NB4 (cell line): Measurements from ENCODE around the gene ABCA10.

Experiments
- DNase-seq: peaks from one replicate; pipeline ENCODE4 v3.0.0; 2010; ENCODE audit warnings: low read depth
- H3K4me3 ChIP-seq: one replicate; pipeline ENCODE4 v1.5.1; 2011; ENCODE audit warnings: mild to moderate bottlenecking, low read depth, low read length, moderate library complexity
- CTCF ChIP-seq: IDR thresholded peaks from one replicate; pipeline ENCODE4 v1.5.1; 2012; ENCODE audit warnings: low read depth, low read length
- MYC ChIP-seq: IDR thresholded peaks from 2 replicates; pipeline ENCODE4 v1.6.1; 2011; ENCODE audit warnings: low read depth, low read length
- POLR2A ChIP-seq: IDR thresholded peaks from 2 replicates; pipeline ENCODE4 v1.6.1; 2011; ENCODE audit warnings: mild to moderate bottlenecking; ENCODE audit not compliant: insufficient read length; ENCODE audit errors: extremely low read depth
- TF ChIP-seq, protein P1 (sequence below): IDR thresholded peaks from 2 replicates; pipeline ENCODE4 v1.6.1; 2011; ENCODE audit warnings: low read depth, low read length

Gene ABCA10

DNA sequence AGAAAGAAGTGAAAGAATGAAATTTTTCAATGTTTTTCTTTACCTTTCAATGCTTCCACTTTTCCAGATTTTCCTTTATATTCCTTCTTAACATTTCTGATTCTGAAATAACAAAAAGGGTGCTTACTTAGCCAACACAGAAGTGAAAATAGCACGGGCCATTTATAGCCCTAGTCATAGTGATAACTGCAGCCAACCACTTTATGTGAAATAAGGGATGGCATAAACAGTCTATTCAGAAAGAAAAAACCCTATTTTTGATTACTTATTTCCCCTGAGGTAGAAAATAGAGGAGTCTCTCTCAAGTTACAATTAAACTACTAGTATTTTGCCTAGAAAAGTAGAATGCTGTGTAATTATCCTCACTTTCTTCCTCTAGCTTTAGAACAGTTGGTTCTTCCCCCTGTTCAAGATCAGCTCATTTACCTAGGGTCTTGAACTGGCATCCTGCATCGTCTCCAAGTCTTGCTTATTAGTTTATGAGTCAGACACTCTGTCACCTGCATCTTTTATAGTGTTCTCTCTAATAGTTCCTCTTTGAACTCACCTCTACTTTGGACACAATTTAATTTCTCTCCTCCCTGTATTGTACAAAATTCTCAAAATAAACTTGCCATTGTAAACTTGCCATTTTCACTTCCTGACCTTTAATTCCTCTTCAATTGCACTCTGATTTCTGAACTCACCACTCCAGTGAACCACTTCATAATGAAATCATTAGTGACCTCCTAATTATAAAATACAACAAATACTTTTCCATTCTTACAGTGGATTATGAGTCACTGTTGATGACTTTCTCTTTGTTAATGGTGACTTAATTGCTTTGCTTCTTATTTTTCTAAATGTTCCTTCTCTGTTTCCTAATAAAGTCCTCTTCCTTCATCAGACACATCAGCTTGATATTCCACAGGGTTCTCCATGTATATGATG, 110.5 kb downstream of the ABCA10 start:
- TF ChIP-seq CTCF (no peak), MYC (no peak), POLR2A (no peak)
- TF ChIP-seq, protein P1, sequence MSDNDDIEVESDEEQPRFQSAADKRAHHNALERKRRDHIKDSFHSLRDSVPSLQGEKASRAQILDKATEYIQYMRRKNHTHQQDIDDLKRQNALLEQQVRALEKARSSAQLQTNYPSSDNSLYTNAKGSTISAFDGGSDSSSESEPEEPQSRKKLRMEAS, result no peak
- DNase-seq, result no peak
- H3K4me3 ChIP-seq, result no peak overlapping the region

GRCh38 chr17:69111794-69112193, 116.8 kb downstream of the ABCA10 start:
- no peak overlapping the region for H3K4me3 ChIP-seq
- TF ChIP-seq POLR2A (no peak), CTCF (no peak)
- no peak for DNase-seq

GRCh38 chr17:69105907-69106730, 122.5 kb downstream of the ABCA10 start:
- no peak for TF ChIP-seq CTCF
- TF ChIP-seq MYC, result no peak
- TF ChIP-seq POLR2A, result no peak
- TF ChIP-seq, protein P1, result no peak
- no peak overlapping the region for H3K4me3 ChIP-seq
- DNase-seq, result no peak

GRCh38 chr17:69103557-69104233, 124.9 kb downstream of the ABCA10 start:
- DNase-seq, result no peak
- TF ChIP-seq CTCF (no peak), POLR2A (no peak), MYC (no peak)
- TF ChIP-seq, protein P1, result no peak
- H3K4me3 ChIP-seq, result no peak overlapping the region

GRCh38 chr17:69098625-69099024, 130.0 kb downstream of the ABCA10 start:
- no peak overlapping the region for H3K4me3 ChIP-seq
- no peak for DNase-seq
- TF ChIP-seq MYC (no peak), CTCF (no peak), POLR2A (no peak)
- TF ChIP-seq, protein P1, result no peak
